ENCODE results near the gene GALNT16. TPM values are rescaled to one million over a fixed set of nuclear protein-coding genes. Genes with fewer than 3 reads are reported as not detected.
"Not testable (repeated sequence)": the region's sequence is repeated elsewhere in the genome, so short reads cannot be mapped to it uniquely, and the experiment has no call there.

GALNT16 gene
- total and polyA plus RNA-seq, 7 donors = 2.4 to 20.5 (median 5.3) TPM; not detected in 1

DNA sequence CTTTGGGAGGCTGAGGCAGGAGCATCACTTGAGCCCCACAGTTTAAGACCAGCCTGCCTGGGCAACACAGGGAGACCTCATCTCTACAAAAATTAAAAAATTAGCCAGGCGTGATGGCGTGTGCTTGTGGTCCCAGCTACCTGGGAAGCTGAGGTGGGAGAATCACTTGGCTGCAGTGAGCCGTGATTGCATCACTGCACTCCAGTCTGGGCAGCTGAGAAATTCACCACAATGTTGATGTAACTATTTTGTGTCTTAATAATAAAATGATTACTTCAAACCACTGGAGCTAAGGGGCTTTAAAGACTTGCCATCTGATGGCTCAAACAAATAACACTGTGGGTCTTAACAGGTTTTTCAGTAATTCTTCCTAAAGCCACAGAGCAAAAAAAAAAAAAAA lies 127.4 kb downstream of the GALNT16 start:
- H3K9me3 ChIP-seq = no peaks in the 10 kb centered on the region
- peaks cover 0 to 12% (median 4%) of the 10 kb centered on the region in 4 donors for H3K4me1 ChIP-seq
- intact Hi-C loops (cut with DNase I) = no loop called here
- no peak for DNase-seq
- H3K27me3 ChIP-seq = no peaks in the 10 kb centered on the region
- H3K4me3 ChIP-seq = no peak overlapping the region
- 87 to 92% methylated on average over 3 of the region's 3 CpGs for WGBS, 2 donors
- peaks cover 4 to 67% (median 8%) of the 10 kb centered on the region in 4 donors for H3K36me3 ChIP-seq
- no peak overlapping the region for H3K27ac ChIP-seq
- TF ChIP-seq EP300 (IDR thresholded peaks at IDR 0.05) (no peak), POLR2A (IDR thresholded peaks at IDR 0.05) (no peak)
- TF ChIP-seq, protein P1, sequence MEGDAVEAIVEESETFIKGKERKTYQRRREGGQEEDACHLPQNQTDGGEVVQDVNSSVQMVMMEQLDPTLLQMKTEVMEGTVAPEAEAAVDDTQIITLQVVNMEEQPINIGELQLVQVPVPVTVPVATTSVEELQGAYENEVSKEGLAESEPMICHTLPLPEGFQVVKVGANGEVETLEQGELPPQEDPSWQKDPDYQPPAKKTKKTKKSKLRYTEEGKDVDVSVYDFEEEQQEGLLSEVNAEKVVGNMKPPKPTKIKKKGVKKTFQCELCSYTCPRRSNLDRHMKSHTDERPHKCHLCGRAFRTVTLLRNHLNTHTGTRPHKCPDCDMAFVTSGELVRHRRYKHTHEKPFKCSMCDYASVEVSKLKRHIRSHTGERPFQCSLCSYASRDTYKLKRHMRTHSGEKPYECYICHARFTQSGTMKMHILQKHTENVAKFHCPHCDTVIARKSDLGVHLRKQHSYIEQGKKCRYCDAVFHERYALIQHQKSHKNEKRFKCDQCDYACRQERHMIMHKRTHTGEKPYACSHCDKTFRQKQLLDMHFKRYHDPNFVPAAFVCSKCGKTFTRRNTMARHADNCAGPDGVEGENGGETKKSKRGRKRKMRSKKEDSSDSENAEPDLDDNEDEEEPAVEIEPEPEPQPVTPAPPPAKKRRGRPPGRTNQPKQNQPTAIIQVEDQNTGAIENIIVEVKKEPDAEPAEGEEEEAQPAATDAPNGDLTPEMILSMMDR (IDR thresholded peaks at IDR 0.05) = no peak

DNA sequence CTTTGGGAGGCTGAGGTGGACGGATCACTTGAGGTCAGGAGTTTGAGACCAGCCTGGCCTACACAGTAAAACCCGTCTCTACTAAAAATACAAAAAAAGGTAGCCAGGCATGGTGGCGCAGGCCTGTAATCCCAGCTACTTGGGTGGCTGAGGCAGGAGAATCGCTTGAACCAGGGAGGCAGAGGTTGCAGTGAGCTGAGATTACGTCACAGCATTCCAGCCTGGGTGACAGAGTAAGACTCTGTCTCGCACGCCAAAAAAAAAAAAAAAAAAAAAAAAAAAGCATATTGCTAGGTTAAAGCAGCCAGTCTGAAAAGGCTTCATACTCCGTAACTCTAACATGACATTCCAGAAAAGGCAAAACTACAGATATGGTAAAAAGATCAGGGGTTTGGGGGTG lies 131.4 kb downstream of the GALNT16 start:
- not testable (repeated sequence) for H3K27ac ChIP-seq, H3K9me3 ChIP-seq, DNase-seq, H3K4me3 ChIP-seq, H3K27me3 ChIP-seq
- peaks cover 0 to 28% (median 9%) of the 10 kb centered on the region in 4 donors for H3K4me1 ChIP-seq
- 95 to 96% methylated on average over 8 of the region's 8 CpGs for WGBS, 2 donors
- intact Hi-C loops (cut with DNase I) = loop anchor here (10.0 kb wide), 1 partner anchor 237 kb away; the partner anchor contains the start of gene DCAF5
- peaks cover 4 to 84% (median 34%) of the 10 kb centered on the region in 4 donors for H3K36me3 ChIP-seq

DNA sequence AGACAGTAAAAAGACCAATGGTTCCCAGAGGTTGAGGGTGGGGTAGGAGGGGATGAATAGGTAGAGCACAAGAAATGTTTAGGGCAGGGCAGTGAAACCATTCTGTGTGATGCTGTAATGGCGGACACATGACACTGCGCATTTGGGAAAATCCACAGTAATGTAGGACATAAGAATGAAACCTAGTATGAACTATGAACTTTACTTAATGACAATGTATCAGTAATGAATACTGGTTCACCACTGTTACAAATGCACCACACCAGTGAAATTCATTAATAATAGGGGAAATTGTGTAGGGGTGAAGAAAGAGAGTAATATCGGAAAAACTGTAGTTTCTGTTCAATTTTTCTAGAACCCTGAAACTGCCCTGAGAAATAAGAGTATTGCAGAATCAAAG lies 132.5 kb downstream of the GALNT16 start:
- Histone ChIP-seq H3K27me3 (no peaks in the 10 kb centered on the region), H3K27ac (no peak overlapping the region), H3K4me3 (no peak overlapping the region), H3K36me3 (peaks cover 4 to 77% (median 34%) of the 10 kb centered on the region in 4 donors), H3K9me3 (no peaks in the 10 kb centered on the region), H3K4me1 (peaks cover 0 to 38% (median 19%) of the 10 kb centered on the region in 4 donors)
- no peak for DNase-seq
- TF ChIP-seq, protein P1 (IDR thresholded peaks at IDR 0.05) = no peak
- TF ChIP-seq POLR2AphosphoS5 (IDR thresholded peaks at IDR 0.05) (no peak), POLR2A (IDR thresholded peaks at IDR 0.05) (no peak)
- 89 to 92% methylated on average over 3 of the region's 3 CpGs for WGBS, 2 donors
- intact Hi-C loops (cut with DNase I) = loop anchor here (10.0 kb wide), 1 partner anchor 238 kb away; the partner anchor contains the start of gene DCAF5

DNA sequence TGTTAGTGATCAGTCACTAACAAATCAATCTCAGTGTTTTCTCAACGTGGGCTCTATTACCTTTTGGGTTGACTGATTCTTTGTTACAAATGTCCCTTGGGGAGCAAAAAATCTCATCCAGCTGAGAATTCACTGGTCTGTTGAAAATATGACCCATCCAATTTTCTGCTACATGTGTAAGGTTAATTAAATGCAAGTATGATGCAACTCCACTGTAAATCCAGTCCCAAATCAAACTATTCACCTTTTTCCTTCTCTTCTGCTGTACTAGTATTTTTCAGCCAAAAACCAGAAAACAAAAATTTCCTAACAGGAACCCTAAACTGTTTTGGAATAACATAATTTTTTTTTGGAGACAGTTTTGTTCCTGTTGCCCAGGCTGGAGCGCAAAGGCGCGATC lies 136.0 kb downstream of the GALNT16 start:
- intact Hi-C loops (cut with DNase I) = loop anchor here (5.0 to 10.0 kb wide), 3 partner anchors 154 to 366 kb away; partner anchors contain the start of gene DCAF5
- no peak overlapping the region for H3K4me3 ChIP-seq
- no peaks in the 10 kb centered on the region for H3K9me3 ChIP-seq
- H3K4me1 ChIP-seq = peaks cover 0 to 51% (median 39%) of the 10 kb centered on the region in 4 donors
- WGBS, 2 donors = 82 to 91% methylated on average over 4 of the region's 4 CpGs
- TF ChIP-seq POLR2A (IDR thresholded peaks at IDR 0.05) = no peak
- TF ChIP-seq EP300 (IDR thresholded peaks at IDR 0.05) = no peak
- TF ChIP-seq, protein P1 (IDR thresholded peaks at IDR 0.05) = no peak
- TF ChIP-seq POLR2AphosphoS5 (IDR thresholded peaks at IDR 0.05) = no peak
- no peak for DNase-seq
- H3K27ac ChIP-seq = no peak overlapping the region
- peaks cover 4 to 54% (median 31%) of the 10 kb centered on the region in 4 donors for H3K36me3 ChIP-seq
- H3K27me3 ChIP-seq = no peaks in the 10 kb centered on the region

DNA sequence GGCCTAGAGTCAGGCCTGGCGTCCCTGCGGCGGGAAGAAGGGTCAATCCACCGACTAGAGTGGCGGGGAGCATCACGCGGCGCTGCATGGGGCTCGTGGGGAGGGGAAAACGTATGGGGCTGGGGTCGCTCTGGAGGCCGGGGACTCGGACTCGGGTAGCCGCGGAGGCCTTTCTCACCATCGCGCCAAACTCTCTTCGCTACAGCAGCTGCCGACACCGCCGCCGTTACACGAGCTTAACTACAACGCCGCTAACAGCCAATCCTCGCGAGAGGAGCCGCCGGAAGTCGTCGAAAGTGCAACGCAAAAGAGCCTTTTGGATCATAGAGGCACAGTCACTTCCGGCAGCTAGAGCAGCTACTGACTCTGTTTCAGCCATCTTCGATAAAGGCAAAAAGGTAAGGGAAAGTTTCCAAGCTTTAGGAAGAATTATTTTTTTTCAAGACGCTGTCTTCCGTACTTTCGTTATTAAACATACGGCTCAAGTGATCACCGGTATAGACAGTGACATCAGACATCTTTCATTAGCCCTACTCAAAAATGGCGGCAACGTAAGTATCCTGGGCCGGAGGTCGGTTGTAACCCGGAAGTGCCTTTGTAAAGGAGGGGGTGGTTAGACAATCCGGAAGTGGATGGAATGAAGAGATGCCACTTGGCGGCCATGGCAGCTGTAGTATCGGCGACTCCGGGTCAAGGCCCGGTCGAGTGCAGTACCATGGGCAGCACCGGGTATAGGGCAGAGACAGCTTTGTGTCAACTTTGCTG lies 138.3 kb downstream of the GALNT16 start, which contains the start of the genes ERH and SLC39A9:
TSS of gene ERH (minus strand) at position 247 of the 765 bp plus-strand sequence. CDS start at position 181, 66 bp downstream.
TSS of gene SLC39A9 (plus strand) at position 640 of the 765 bp plus-strand sequence. CDS start 678 bp downstream, outside the sequence.
- Histone ChIP-seq H3K9me3 (no peaks in the 10 kb centered on the region), H3K4me3 (peak within 1 kb of the TSS; percentile 71 to 91 (median 84)), H3K27me3 (no peaks in the 10 kb centered on the region), H3K4me1 (peaks cover 0 to 55% (median 43%) of the 10 kb centered on the region in 4 donors), H3K36me3 (peaks cover 4 to 31% (median 23%) of the 10 kb centered on the region in 4 donors), H3K27ac (peak within 1 kb of the TSS; percentile 88 to 94 (median 90))
- 0% methylated on average over 53 of the region's 53 CpGs for WGBS, 2 donors
- DNase-seq = peak; percentile 98
- TF ChIP-seq, protein P1 (IDR thresholded peaks at IDR 0.05) = no peak
- TF ChIP-seq POLR2A (IDR thresholded peaks at IDR 0.05) (peak; percentile 29 to 65), EP300 (IDR thresholded peaks at IDR 0.05) (peak in 1 of 4 donors; percentile 46), POLR2AphosphoS5 (IDR thresholded peaks at IDR 0.05) (peak; percentile 75 to 89 (median 76))
- intact Hi-C loops (cut with DNase I) = loop anchor here (2.0 to 10.0 kb wide), 4 partner anchors 61 to 364 kb away; partner anchors contain the start of gene DCAF5
